ENCODE results near the gene RAX.
"Not testable (repeated sequence)": the region's sequence is repeated elsewhere in the genome, so short reads cannot be mapped to it uniquely, and the experiment has no call there.

Gene RAX

DNA sequence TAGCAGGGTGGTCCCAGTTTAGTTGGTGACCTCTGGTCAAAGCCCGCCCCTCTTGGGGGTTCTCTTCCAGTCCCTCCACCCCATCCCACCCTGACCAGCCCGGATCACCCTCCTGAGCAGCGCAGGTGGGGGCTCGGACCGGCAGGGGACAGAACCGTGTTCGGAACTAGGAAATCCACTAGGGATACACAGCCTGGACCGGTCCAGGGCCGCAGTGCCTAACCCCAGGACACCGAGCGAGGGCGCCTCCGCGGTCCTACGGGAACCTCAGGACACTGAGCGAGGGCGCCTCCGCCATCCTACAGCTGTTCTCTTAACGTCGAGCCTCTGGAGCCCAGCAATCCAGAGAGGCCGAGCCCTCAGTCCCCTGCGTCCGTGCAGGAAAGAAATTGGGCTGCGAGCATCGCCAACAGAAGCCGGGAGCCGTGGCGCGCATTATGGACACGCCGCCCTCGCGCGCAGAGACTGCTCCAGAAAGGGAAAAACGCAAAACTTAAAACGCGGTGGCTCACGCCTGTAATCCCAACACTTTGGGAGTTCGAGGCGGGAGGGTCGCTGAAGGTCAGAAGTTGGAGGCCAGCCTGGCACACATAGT, 8.5 kb downstream of the RAX start:
- TF ChIP-seq, protein P1, sequence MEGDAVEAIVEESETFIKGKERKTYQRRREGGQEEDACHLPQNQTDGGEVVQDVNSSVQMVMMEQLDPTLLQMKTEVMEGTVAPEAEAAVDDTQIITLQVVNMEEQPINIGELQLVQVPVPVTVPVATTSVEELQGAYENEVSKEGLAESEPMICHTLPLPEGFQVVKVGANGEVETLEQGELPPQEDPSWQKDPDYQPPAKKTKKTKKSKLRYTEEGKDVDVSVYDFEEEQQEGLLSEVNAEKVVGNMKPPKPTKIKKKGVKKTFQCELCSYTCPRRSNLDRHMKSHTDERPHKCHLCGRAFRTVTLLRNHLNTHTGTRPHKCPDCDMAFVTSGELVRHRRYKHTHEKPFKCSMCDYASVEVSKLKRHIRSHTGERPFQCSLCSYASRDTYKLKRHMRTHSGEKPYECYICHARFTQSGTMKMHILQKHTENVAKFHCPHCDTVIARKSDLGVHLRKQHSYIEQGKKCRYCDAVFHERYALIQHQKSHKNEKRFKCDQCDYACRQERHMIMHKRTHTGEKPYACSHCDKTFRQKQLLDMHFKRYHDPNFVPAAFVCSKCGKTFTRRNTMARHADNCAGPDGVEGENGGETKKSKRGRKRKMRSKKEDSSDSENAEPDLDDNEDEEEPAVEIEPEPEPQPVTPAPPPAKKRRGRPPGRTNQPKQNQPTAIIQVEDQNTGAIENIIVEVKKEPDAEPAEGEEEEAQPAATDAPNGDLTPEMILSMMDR (IDR thresholded peaks at IDR 0.05) = no peak
- TF ChIP-seq ZFX (IDR thresholded peaks at IDR 0.05; ENCODE audit: borderline replicate concordance) = no peak

DNA sequence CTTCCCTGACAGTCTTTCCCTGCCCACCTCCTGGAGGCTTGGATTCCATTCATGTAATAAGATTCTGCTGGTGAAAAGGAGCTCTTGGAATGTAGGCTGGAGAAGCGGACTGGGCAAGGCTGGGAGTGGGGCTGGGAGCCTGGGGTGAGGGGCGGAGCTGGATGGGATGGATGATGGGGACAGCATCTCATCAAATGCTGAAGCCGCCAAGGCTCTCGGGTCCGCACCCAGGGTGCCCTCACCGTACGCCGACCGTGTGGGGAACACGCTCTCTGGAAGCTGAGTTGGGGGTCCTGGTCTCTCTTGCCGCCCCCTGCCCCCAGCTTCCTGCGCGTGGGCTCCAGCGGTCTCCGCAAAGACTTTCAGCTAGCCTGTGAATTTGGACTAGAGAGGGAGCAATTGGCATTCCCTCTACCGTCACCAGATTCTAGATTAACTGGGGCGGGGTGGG, 9.1 kb downstream of the RAX start:
- H3K27ac ChIP-seq = no peak overlapping the region
- TF ChIP-seq, protein P1 (IDR thresholded peaks at IDR 0.05) = no peak
- TF ChIP-seq ZFX (IDR thresholded peaks at IDR 0.05; ENCODE audit: borderline replicate concordance) = no peak

More for the DNA sequence above, 8.5 kb downstream of the RAX start:
- H3K27ac ChIP-seq = no peak overlapping the region

DNA sequence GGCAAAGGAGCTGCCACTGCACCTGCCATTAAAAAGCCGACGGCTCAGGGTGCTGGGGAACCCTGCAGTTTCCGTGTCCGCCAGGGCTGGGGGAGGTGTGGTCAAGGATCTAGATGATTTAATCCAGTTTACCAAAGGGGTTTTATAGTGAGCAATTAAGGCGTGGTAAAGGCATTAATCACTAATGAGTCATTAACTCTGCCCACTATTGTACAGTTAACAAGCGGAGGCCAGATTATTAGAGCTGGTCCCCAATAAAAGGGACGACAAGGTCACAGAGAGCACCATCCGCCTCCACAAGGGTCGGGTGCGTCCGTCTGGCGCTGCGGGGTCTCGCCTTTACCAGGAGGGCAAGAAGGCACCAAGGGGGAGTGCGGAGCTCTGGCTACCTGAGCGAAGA, 9.6 kb downstream of the RAX start:
- TF ChIP-seq ZFX (IDR thresholded peaks at IDR 0.05; ENCODE audit: borderline replicate concordance) = no peak
- TF ChIP-seq, protein P1 (IDR thresholded peaks at IDR 0.05) = no peak
- no peak overlapping the region for H3K27ac ChIP-seq

DNA sequence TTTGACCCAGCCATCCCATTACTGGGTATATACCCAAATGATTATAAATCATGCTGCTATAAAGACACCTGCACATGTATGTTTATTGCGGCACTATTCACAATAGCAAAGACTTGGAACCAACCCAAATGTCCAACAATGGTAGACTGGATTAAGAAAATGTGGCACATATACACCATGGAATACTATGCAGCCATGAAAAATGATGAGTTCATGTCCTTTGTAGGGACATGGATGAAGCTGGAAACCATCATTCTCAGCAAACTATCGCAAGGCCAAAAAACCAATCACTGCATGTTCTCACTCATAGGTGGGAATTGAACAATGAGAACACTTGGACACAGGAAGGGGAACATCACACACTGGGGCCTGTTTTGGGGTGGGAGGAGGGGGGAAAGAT, 11.0 kb downstream of the RAX start:
- not testable (repeated sequence) for H3K27ac ChIP-seq

DNA sequence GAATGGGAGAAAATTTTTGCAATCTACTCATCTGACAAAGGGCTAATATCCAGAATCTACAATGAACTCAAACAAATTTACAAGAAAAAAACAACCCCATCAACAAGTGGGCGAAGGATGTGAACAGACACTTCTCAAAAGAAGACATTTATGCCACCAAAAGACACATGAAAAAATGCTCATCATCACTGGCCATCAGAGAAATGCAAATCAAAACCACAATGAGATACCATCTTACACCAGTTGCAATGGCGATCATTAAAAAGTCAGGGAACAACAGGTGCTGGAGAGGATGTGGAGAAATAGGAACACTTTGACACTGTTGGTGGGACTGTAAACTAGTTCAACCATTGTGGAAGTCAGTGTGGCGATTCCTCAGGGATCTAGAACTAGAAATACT, 11.4 kb downstream of the RAX start:
- not testable (repeated sequence) for H3K27ac ChIP-seq

DNA sequence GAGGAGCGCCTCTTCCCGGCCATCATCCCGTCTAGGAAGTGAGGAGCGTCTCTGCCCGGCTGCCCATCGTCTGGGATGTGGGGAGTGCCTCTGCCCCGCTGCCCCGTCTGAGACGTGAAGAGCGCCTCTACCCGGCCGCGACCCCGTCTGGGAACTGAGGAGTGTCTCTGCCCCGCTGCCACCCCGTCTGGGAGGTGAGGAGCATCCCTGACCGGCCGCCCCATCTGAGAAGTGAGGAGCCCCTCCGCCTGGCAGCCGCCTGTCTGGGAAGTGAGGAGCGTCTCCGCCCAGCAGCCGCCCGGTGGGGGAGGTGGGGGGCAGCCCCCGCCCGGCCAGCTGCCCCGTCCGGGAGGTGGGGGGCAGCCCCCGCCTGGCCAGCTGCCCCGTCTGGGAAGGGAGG, 17.8 kb downstream of the RAX start:
- H3K27ac ChIP-seq = not testable (repeated sequence)

DNA sequence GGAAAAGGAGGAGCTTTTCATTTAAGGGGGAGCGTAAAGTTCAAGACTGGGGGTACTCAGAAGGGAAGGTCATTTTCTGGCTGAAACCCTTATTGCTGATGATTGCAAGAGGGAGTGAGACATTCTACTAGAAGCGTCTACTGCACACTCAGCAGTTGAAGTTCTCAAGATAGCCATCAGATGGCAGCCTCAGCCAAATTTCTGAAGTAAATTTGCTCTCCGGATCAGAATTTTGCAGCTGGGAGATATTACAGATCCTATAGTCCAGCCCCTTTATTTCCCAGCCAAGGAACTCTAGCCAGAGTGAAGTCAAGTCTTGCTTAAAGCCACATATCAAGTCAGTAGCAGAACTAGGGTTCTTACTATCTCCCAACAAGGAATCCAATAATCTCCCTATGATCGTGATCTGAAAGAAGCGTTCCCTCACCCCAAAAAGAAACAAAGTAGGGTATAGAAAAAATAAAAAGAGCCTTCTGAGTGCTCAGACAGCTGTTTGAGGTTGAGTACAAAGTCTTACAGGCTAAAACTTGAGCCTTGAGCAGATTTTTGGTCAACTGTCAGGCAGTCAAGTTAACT, 24.0 kb downstream of the RAX start:
- H3K27ac ChIP-seq = no peak overlapping the region
- TF ChIP-seq, protein P1 (IDR thresholded peaks at IDR 0.05) = peak; percentile 77
- TF ChIP-seq ZFX (IDR thresholded peaks at IDR 0.05; ENCODE audit: borderline replicate concordance) = no peak

DNA sequence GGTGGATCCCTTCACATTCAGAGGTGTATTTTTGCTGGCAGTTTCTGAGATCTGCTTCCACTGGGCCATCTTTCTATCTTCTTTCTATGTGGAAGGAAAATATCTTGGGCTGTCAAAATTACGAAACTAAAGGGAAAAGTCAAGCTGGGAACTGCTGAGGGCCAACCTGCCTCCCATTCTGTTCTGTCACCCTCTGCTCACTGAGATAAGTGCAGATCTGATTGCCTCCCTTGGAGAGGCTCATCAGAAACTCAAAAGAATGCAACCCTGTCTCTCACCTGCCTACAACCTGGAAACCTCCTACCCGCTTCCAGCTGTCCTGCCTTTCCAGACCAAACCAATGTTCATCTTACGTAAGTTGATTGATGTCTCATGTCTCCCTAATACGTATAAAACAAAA, 26.5 kb downstream of the RAX start:
- TF ChIP-seq, protein P1 (IDR thresholded peaks at IDR 0.05) = no peak
- no peak for TF ChIP-seq ZFX (IDR thresholded peaks at IDR 0.05; ENCODE audit: borderline replicate concordance)
- H3K27ac ChIP-seq = no peak overlapping the region

DNA sequence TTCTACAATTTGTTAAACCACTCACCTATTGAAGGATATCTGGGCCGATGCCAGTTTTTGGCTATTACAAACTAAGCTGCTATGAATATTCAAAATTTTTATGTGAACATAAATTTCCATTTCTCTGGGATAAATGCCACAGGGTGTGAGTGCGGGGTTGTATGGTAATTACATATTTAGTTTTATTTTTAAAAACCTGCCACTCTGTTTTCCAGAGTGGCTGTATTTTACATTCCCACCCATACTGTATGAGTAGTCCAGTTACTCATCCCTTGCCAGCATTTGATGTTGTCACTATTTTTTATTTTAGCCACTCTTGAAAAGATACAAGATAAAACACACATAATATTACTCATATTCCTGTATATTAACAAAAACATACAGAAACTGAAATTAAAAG, 30.3 kb downstream of the RAX start:
- no peak overlapping the region for H3K27ac ChIP-seq
- TF ChIP-seq, protein P1 (IDR thresholded peaks at IDR 0.05) = no peak
- TF ChIP-seq ZFX (IDR thresholded peaks at IDR 0.05; ENCODE audit: borderline replicate concordance) = no peak
